Ovary (tissue), 9 donors: ENCODE measurements around the gene GORASP2. TPM values are rescaled to one million over a fixed set of nuclear protein-coding genes. Genes with fewer than 3 reads are reported as not detected.

Source experiments
- DNase-seq, 5 donors: peaks; one replicate each; pipeline ENCODE4 v3.0.0-alpha.2; 2019 to 2020
- H3K27ac ChIP-seq, 2 donors: fragments of 200-600 bp; one replicate each; pipeline versions ENCODE4 v1.5.1 to v1.8.0; 2019 to 2022
- H3K27me3 ChIP-seq: fragments of 200-600 bp; one replicate; pipeline ENCODE4 v1.8.0; 2022
- H3K36me3 ChIP-seq: fragments of 200-600 bp; sonication (generic); one replicate; pipeline ENCODE4 v1.5.1; 2019
- H3K4me1 ChIP-seq: one replicate; pipeline ENCODE4 v1.8.1; 2013; ENCODE audit warnings: mild to moderate bottlenecking, moderate library complexity; ENCODE audit not compliant: insufficient read depth
- H3K4me3 ChIP-seq: fragments of 200-600 bp; sonication (generic); one replicate; pipeline ENCODE4 v1.5.1; 2017
- H3K9me3 ChIP-seq, 2 donors: fragments of 200-600 bp in 1 of 2; sonication (generic) in 1 of 2; one replicate each; pipeline versions ENCODE4 v1.5.1 to v1.8.1; 2013 to 2019; ENCODE audit warnings: mild to moderate bottlenecking in 1 of 2, moderate library complexity in 1 of 2
- CTCF ChIP-seq, 3 donors: fragments of 450-650 bp in 2 of 3; fragments of 200-600 bp in 1 of 3; IDR thresholded peaks; one replicate each; pipeline versions ENCODE4 v1.5.1 to v1.8.0; 2016 to 2022; ENCODE audit warnings: antibody characterized with exemption in 3 of 3, mild to moderate bottlenecking in 1 of 3
- EP300 ChIP-seq: sonication (generic); formaldehyde crosslinking; IDR thresholded peaks from one replicate; pipeline ENCODE4 v1.6.1; 2017; ENCODE audit warnings: antibody characterized with exemption
- POLR2A ChIP-seq: fragments of 450-650 bp; IDR thresholded peaks from one replicate; pipeline ENCODE4 v1.6.1; 2017; ENCODE audit warnings: antibody characterized with exemption, mild to moderate bottlenecking, moderate library complexity
- WGBS, 3 donors: extraction: QIAGEN DNeasy Blood & Tissue Kit in 1 of 3; methylation state at CpG; one replicate each; pipeline versions ENCODE4 v1.1.5 to v1.1.7; 2013 to 2017; 5-methylcytosine and 5-hydroxymethylcytosine counted together
- intact Hi-C, 4 donors: fragments of 100-400 bp; cut with DNase I; formaldehyde crosslinking; loops; one replicate each; pipeline versions ENCODE4 v1.11.0 to v1.15.1; 2022 to 2023
- polyA plus RNA-seq, 2 donors: library from polyadenylated mRNA; stranded (reverse); fragments of 200-250 nt in 1 of 2; fragments of 350-450 nt in 1 of 2; fragmentation: Illumina TruSeq in 1 of 2; extraction: RNeasy Lipid Tissue Mini Kit (QIAGEN cat#74804) in 1 of 2; gene quantifications; one replicate each; pipeline ENCODE4 v1.2.3, GENCODE V29; 2013 to 2014
- total RNA-seq, 7 donors: library from RNA; depleted of rRNA in 2 of 7; stranded (reverse); fragments of >200 nt in 2 of 7; fragmentation: NEBNext Ultra II Directional in 3 of 7; extraction: Animal tissue kit (Norgen Biotek cat#: 25700) in 3 of 7; gene quantifications; one replicate each; pipeline versions ENCODE4 v1.1.0 to v1.2.4, GENCODE V29; 2016 to 2023
- donor health status: DM: no; HTN: no; CAD: no; lungs with moderate emphysema.
- donor health status: DM: no; HTN: no; CAD: no.
- donor health status: Bipolar disorder and iron deficiency.
- donor health status: DM: yes; HTN: yes; CAD: no.
- donor health status: DM: no; HTN: no; CAD: no.
- donor health status: DM: yes; HTN: yes; CAD: no.

Gene GORASP2
- total and polyA plus RNA-seq, 9 donors: 23.8 to 132 (median 71.0) TPM

GRCh38 chr2:170986566-170987258, 57.7 kb downstream of the GORASP2 start:
- H3K27ac ChIP-seq: no peak overlapping the region
- TF ChIP-seq POLR2A: no peak
- TF ChIP-seq CTCF (IDR thresholded peaks at IDR 0.05): no peak
- no peak for TF ChIP-seq EP300
- DNase-seq: no peak
- H3K4me1 ChIP-seq: peaks cover 1% of the 10 kb centered on the region
- H3K27me3 ChIP-seq: no peaks in the 10 kb centered on the region
- no peaks in the 10 kb centered on the region for H3K9me3 ChIP-seq
- WGBS, 3 donors: 95 to 97% (median 95%) methylated on average over 8 of the region's 8 CpGs
- intact Hi-C loops: no loop called here
- H3K4me3 ChIP-seq: no peak overlapping the region
- no peaks in the 10 kb centered on the region for H3K36me3 ChIP-seq

GRCh38 chr2:170991398-170992182, 62.5 kb downstream of the GORASP2 start:
- intact Hi-C loops: no loop called here
- DNase-seq: no peak
- Histone ChIP-seq H3K27me3 (no peaks in the 10 kb centered on the region), H3K27ac (no peak overlapping the region), H3K4me1 (no peaks in the 10 kb centered on the region), H3K9me3 (no peaks in the 10 kb centered on the region), H3K36me3 (no peaks in the 10 kb centered on the region), H3K4me3 (no peak overlapping the region)
- WGBS, 3 donors: 94 to 97% (median 95%) methylated on average over 5 of the region's 5 CpGs
- TF ChIP-seq EP300 (no peak), POLR2A (no peak), CTCF (IDR thresholded peaks at IDR 0.05) (no peak)

- no peak for DNase-seq
- no peaks in the 10 kb centered on the region for H3K36me3 ChIP-seq
- H3K4me1 ChIP-seq: no peaks in the 10 kb centered on the region
- no peak overlapping the region for H3K4me3 ChIP-seq
- H3K27ac ChIP-seq: no peak overlapping the region
- WGBS, 3 donors: 47 to 73% (median 61%) methylated on average over 2 of the region's 2 CpGs
- no peak for TF ChIP-seq EP300
- TF ChIP-seq POLR2A: no peak
- TF ChIP-seq CTCF (IDR thresholded peaks at IDR 0.05): no peak
- no peaks in the 10 kb centered on the region for H3K9me3 ChIP-seq
- no peaks in the 10 kb centered on the region for H3K27me3 ChIP-seq
- intact Hi-C loops: no loop called here
Observed at GRCh38 chr2:170996316-170996715, 67.3 kb downstream of the GORASP2 start.

- Histone ChIP-seq H3K9me3 (no peaks in the 10 kb centered on the region), H3K27me3 (no peaks in the 10 kb centered on the region), H3K27ac (no peak overlapping the region), H3K4me3 (no peak overlapping the region), H3K4me1 (no peaks in the 10 kb centered on the region), H3K36me3 (no peaks in the 10 kb centered on the region)
- intact Hi-C loops: no loop called here
- WGBS, 3 donors: 76 to 84% (median 82%) methylated on average over 5 of the region's 5 CpGs
- no peak for TF ChIP-seq POLR2A
- no peak for DNase-seq
Observed at GRCh38 chr2:170997893-170998597, 69.0 kb downstream of the GORASP2 start.
